COLO668 (cell line): ENCODE data around the gene CPA5.

Source experiments
- DNase-seq: peaks from one replicate; lab custom pipeline; 2025; ENCODE audit not compliant: unreplicated experiment; lab: John Stamatoyannopoulos, UW

CPA5 gene

DNA sequence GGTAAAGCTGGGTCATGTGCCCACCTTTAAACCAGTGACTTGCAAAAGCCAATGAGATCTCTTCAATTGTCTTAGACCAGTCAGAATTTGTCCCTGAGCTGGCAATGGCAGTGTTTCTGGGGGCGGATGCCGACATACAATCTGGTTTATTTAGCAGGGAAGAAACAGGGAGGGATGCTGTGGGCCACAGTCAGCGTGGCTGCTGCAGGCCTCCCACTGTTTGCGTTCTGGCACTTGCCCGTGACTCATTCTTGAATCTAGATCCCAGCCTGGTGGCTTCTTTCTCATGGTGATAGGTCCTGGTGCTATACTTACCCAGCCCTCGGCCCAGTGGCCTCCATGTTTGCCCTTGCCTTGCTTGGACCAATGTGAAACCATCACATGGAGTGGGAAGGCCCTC lies 32.6 kb downstream of the CPA5 start:
- DNase-seq = no peak

DNA sequence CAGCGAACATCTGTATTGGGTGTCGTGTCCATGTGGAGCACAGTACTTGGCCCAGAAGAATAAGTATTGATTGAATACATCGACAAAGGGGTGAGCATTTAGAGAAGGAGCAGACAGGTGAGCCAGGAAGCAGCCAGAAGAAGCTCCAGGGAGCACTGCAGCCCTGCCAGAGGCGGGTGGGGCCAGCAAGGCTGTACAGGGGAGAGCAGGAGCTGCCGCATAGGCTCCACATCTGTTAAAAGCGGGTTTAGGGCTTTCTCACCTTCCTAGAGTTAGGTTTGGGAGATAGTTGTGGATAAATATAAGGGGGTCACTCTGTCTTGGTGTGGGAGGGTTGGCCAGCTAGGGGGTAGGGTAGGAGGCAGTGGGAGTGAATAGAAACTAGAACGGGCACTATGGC lies 34.4 kb downstream of the CPA5 start:
- DNase-seq = no peak

DNA sequence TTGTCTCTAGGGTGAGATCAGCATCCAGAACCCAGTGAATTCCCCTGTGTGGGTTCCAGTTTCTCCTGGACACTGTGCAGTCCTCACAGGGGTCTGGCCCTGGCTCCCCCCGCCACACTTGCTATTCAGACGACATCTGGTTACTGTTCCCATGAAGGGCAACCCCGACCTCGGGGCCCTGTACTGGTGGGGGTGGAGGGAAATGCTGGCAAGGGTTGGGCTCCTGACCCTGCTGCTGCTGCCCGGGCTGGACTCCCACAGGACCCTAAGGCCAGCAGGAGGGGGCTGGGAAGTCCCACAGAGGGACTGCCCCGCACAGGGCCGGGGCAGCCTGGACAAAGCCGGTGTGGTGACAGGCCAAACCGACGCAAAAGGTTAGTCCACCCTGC lies 34.9 kb downstream of the CPA5 start:
- DNase-seq = no peak

DNA sequence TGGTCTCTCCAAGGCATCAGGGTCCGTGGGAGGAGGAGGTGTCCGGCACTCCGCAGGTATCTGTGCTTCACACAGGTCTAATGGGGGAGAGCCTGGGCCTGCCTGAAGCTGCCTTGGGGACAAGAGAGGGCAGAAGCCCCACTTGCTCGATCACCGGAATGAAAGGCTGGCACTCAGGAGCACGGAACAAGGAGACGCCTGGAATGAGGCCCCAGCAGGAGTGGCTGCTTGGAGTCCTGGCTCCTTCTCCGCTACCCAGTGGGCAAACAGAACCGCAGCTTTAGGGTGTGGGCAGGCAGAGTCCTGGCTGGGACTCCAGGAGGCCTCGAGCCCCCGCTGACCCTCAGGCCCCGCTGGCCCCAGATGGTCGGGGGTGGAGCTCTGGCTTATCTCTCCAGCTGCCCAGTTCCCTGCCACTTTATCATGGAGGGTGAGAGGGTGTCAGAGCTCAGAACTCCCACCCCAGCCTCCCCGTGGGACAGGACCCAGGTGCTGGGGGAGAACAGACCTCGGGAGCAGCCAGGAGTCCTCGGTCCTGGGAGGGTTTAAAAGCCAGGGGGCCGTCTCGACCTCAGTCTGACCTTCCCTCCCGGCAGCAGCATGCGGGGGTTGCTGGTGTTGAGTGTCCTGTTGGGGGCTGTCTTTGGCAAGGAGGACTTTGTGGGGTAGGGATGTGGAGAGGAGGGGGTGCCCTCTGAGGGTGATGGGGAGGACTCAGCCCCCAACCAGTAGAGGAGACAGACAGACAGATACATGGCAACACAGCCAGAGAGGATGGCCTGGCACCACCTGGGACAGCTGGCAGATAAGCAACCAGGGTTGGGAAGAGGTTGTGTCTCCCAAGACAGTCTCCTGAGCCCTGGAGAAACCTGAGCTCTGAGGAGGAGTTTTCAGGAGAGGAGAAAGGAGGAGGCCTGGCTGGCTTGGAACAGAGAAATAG lies 35.6 kb downstream of the CPA5 start, which contains the start of gene CPA1:
CPA1 (plus strand) TSS at position 574 of the 940 bp plus-strand sequence; CDS start at position 601, 27 bp downstream.
- DNase-seq = no peak

DNA sequence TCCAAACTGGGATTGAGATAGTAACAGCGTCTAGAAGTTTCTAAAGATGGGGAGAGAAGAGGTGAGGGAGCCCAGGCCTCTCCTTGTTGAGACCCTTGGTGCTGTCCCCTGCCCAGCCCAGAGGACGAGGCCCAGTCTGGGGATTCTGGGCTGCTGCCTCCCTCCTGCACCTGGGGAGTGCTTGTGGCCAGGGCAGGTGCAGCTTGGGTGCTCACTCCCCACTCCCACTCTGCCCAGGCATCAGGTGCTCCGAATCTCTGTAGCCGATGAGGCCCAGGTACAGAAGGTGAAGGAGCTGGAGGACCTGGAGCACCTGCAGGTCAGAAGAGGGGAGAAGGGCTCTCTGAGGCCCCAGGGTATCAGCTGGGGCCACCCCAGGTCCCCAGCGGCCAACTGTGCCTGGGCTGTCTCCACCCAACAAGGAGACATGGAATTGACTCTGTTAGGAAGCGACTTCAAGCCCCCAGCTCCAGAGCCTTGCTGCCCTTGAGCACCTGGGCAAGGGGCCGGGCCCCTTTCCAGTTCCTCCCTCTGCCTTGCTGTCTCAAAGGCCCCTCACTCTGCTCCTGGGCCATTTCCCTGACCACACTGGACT lies 36.3 kb downstream of the CPA5 start:
- no peak for DNase-seq

DNA sequence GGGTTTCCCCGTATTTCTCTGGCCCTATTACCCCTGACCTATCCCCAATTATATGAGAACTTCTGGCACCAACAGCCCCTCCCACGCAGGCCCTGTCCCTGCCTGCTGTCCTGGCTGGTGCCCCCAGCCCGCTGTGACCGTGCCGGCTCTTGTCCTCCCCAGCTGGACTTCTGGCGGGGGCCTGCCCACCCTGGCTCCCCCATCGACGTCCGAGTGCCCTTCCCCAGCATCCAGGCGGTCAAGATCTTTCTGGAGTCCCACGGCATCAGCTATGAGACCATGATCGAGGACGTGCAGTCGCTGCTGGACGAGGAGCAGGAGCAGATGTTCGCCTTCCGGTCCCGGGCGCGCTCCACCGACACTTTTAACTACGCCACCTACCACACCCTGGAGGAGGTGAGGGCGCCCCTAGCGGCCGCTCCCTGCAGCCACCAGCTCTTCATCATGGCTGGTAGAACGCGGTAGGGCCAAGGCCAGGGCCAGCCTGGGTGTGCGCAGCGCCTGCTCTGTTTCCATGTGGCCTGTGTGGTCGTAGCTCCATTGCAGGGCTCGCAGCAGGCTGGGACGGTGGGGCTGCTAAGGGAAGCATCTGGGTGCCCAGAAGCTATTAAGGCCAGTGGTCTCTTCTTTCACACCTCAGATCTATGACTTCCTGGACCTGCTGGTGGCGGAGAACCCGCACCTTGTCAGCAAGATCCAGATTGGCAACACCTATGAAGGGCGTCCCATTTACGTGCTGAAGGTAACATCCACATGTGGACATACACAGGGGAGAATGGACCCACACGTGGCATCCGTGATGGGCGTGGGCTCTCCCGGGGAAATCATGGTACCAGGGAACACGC lies 37.1 kb downstream of the CPA5 start:
- DNase-seq = no peak

DNA sequence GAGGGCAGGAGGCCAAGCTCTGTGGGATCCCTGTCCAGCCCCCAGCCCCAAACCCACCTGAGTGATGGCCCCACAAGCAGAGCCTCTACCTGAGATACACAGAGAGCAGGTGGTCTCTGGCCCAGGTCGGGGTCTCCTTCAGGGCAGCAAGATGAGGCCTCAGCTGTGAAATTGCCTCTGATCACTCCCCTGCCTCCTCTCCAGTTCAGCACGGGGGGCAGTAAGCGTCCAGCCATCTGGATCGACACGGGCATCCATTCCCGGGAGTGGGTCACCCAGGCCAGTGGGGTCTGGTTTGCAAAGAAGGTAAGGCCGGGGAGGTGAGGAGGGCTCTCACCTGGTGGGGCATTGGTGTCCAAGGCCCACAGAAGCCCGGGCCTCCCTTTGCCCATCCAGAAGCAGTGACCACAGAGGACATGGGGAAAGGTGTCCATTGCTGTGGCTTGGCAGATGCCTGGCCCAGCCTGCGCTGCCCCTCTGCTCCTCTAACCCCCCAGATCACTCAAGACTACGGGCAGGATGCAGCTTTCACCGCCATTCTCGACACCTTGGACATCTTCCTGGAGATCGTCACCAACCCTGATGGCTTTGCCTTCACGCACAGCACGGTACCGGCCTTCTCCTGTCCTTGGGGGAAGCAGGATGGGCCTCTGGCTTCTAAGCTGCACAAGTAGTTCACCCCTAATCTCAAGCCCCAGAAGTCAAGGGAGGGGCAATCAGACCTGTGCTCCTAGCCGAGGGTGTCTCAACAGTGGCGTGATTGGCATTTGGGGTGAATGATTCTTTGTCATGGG lies 38.8 kb downstream of the CPA5 start:
- no peak for DNase-seq

DNA sequence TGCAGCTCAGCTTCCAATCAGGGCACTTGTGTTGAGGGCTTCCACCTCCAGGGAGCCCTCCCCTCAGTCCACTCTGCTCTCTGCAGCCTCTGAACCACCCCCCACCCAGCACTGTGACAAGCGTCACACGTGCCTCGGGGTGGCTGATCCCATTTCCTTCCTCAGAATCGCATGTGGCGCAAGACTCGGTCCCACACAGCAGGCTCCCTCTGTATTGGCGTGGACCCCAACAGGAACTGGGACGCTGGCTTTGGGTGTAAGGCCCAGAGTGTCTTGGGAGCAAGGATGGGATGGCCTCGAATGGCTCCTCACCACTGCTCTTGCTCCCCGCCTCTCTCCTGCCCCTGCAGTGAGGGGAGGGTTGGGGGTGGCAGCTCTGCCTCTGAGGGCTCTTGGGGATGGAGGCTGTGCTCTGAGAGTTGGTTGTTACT lies 39.8 kb downstream of the CPA5 start:
- no peak for DNase-seq

DNA sequence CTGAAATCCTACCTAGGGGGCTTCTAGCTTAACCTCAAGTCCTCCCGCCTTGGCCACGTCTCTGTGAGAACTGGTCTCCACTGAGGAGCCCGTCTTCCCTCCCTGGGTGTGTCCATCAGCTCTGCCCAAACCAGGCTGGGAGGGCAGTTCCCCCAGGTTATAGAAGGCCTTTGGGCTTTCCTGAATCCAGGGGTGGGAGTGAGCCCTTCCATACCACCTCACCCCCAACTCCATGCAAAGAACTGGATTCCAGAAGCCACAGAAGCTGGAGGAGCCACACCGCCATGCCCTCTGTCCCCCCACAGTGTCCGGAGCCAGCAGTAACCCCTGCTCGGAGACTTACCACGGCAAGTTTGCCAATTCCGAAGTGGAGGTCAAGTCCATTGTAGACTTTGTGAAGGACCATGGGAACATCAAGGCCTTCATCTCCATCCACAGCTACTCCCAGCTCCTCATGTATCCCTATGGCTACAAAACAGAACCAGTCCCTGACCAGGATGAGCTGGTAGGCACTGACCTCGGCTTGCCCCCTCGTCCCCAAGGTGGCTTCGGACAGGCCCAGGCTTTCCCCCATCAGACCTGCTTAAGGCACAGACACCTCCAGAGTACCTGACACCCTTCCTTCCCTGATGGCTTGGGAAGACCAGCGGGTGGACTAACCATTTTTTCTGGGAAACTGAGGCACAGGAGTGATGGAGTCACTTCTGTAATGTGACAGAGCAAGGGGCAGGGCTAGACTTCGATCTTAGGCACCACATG lies 40.4 kb downstream of the CPA5 start:
- no peak for DNase-seq

DNA sequence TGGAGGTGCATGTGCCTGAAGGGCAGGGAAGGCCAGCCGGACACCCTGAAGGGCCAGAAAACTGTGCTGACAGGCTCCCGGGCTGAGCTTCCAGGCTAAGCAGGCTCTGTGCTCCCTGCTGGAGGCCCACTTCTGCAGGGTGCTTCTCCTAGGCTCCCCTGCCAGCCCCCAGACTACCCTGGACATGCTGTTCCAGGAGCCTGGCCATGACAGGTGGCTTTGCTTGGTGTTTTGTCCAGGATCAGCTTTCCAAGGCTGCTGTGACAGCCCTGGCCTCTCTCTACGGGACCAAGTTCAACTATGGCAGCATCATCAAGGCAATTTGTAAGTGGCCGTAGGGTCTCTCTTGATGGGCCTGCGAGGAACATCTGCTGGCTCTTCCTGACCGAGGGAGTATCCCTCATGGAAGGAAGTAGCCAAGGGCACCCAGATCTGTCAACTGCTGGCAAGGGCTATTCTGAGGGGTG lies 41.0 kb downstream of the CPA5 start:
- DNase-seq = no peak

DNA sequence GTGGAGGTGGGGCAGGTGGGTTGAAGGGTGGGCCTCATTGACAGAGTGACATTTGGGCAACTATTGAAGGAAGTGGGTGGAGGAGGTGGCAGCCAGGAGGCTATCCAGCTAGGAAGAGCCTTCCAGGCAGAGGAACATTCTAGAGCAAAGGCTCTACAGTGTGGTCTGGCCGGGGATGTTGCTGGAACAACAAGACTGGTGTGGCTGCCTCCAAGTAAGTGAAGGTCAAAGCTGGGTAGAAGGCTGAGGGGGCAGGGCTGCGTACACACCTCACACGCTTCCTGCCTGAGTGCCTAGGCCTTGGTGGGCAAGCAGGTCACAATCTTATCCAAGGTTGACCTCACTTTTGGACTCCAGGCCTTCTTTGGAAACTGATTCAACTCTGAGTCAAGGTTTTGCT lies 42.3 kb downstream of the CPA5 start:
- no peak for DNase-seq

DNA sequence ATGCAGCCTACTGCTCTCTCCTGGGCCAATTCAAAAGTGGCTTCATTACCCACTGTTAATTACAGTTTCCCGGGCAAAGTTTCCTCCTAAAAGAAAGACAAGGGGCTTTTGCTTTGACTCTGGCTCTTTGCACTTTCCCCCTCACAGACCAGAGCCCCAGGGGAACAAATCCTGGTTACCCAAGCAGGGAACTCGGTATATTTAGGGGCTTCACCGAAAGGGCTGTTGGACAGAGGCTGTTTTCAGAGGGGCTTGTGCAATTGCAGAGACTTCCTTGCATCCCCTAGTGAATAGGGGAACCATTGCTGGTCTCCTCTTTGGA lies 42.7 kb downstream of the CPA5 start:
- DNase-seq = no peak

DNA sequence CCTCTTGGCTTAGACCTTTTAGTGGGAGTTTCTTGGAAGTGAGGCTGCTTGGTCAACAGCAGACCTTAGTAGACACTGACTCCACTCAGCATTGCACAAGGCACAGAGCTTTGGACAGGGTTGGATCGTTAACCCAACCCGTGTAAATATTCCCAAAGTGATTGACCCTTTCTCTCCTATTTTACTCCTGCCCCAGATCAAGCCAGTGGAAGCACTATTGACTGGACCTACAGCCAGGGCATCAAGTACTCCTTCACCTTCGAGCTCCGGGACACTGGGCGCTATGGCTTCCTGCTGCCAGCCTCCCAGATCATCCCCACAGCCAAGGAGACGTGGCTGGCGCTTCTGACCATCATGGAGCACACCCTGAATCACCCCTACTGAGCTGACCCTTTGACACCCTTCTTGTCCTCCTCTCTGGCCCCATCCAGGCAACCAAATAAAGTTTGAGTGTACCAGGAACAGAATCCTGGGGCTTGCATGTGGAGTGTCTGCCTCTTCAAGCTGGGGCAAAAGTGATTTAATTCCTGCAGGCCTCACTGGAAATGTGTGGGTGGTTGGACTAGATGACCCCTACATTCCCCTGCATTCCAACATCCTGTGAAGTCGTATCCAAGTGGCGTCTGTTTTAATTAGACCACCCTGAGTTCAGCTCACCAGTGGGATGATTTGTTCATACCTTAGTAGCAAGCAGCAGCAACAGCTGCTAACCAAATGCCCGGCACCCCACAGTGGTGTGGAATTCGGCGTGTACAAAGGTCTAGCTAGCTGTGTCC lies 43.2 kb downstream of the CPA5 start:
- DNase-seq = no peak

DNA sequence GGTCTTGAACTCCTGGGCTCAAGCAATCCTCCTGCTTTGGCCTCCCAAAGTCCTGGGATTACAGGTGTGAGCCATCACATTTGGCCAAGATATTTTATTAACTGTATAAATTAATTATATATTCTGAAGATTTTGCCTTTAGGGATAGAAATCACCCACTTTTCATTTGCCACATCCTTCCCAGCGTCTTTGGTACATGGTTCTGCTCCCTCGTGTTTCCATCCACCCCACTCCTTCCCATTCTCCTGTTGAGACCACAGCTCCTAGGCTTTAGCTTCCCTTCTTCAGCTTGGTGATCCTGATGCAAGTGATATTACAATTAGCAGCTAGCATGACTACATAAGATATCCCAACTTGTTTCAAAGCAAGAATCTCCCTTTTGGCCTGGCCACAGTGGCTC lies 44.1 kb downstream of the CPA5 start:
- DNase-seq = no peak

DNA sequence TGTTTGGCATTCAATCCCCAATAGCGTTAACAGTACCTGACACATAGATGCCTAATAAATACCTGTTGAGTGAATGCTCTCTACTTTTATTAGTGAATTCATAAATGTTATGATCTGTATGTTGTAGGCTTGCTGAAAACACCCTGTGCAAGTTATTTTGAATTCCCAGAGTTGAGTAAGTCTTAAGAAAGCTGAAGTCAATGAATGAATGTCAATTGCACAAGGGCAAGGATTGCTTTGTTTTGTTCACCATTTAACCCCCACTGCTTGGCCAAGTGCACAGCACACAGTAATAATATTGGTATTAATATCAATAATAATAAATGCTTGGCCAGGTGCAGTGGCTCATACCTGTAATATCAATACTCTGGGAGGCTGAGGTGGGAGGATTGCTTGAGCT lies 45.9 kb downstream of the CPA5 start:
- DNase-seq = no peak

DNA sequence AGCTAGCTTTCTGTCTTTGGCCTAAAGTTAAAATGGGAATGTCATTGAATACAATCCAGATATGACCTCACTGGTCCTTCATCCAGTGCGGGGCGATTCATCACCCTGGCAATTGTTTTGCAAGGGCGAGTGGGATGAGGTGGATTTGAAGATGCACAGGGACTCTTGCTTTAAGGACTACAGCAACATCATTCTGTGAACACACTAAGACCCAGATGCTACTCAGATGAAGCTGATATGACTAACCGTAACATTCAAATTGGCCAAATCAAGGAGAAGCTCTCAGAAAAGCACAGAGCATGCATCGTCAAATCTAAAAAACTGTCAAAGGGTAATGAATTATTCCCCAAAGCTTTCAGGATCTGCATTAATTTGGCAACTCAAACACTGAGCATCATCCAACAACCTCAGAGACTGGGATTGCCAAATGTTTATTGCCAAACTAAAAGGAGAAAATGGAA lies 48.5 kb downstream of the CPA5 start:
- no peak for DNase-seq

DNA sequence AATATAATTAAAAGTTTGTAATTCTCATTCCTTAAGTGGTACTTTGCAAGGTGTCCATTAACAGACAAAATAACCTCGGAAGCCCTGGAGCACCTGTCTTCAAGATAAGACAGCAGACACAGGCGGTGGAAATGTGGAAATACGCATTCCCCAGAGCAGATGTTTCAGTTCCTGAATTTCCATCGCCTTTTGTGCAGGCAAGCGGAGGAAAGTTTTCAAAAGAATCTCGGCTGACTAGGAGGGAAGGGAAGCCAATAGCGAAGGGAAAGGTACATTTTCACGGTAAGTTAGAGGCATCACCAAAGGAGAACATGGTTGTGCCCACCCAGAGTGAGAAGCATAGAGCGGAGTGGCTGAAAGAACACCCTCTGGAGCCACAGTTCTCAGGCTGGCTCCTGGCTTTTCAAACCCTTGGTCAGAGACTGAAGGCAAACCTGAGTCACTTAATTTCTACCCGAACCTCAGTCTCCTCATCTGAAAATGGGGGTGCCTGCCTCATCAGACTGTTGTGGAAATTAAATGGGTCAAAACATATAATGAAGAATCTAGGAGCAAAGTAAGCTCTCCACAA lies 49.3 kb downstream of the CPA5 start:
- no peak for DNase-seq

DNA sequence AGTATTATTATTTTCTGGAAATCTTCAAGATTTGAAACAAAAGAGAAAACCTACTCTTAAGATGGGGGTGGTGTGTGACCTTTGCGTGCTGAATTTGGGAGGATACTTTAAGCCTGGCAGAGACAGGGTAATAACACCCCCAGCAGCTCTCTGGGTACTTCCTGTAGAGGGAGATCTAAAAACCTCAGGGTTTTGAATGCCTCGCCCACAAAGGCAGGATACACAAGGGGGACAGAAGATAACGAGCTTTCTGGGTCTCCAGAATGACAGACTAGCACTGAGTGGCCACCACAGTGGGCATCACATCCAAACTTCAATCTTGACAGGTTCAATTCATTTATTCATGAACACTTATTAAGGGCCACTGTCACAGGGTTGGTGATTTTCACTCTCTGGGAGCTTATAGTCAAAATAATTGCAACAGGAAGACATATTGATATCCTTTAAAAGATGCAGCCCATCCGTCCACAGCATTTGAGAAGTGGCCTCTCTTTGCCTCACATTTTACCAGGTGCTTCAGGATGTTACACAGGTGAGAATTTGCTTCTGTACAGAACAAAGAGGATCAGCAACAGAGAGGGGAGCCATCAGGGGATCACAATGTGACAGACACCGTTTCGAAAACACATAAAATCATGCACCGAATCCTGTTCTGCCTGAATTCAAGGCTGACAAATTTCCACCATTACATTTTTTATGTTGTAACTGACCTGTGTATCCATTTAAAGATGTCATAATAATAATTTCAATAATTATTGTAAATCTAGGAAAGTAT lies 50.0 kb downstream of the CPA5 start:
- no peak for DNase-seq
